ENCODE measurements around the gene SIGLEC10.

GRCh38 chr19:51462681-51463080 lies 45.2 kb upstream of the SIGLEC10 start:
- TF ChIP-seq, protein P1, sequence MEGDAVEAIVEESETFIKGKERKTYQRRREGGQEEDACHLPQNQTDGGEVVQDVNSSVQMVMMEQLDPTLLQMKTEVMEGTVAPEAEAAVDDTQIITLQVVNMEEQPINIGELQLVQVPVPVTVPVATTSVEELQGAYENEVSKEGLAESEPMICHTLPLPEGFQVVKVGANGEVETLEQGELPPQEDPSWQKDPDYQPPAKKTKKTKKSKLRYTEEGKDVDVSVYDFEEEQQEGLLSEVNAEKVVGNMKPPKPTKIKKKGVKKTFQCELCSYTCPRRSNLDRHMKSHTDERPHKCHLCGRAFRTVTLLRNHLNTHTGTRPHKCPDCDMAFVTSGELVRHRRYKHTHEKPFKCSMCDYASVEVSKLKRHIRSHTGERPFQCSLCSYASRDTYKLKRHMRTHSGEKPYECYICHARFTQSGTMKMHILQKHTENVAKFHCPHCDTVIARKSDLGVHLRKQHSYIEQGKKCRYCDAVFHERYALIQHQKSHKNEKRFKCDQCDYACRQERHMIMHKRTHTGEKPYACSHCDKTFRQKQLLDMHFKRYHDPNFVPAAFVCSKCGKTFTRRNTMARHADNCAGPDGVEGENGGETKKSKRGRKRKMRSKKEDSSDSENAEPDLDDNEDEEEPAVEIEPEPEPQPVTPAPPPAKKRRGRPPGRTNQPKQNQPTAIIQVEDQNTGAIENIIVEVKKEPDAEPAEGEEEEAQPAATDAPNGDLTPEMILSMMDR (IDR thresholded peaks at IDR 0.05; ENCODE audit: insufficient read depth, low read length, poor library complexity, severe bottlenecking): no peak
- no peak for TF ChIP-seq EZH2phosphoT487 (conservative IDR thresholded peaks at IDR 0.05; ENCODE audit: low read length)

All from SU-DHL-6 (cell line).